Epithelial cell of proximal tubule (primary cell): ENCODE measurements around the gene THSD1. TPM values are rescaled to one million over a fixed set of nuclear protein-coding genes. Genes with fewer than 3 reads are reported as not detected.
"Not testable (repeated sequence)": the region's sequence is repeated elsewhere in the genome, so short reads cannot be mapped to it uniquely, and the experiment has no call there.

Experiments
- DNase-seq: peaks from one replicate; pipeline ENCODE4 v3.0.0-alpha.2; 2011; ENCODE audit warnings: low read depth
- H3K4me3 ChIP-seq: 2 replicates; pipeline ENCODE4 v1.5.1; 2011; ENCODE audit warnings: low read depth, mild to moderate bottlenecking, low read length
- CTCF ChIP-seq: conservative IDR thresholded peaks from 2 replicates; pipeline ENCODE4 v1.5.1; 2012; ENCODE audit warnings: low read depth, mild to moderate bottlenecking, low read length
- total RNA-seq: library from RNA; depleted of rRNA; stranded (reverse); fragments of >200 nt; gene quantifications from 2 replicates; pipeline ENCODE4 v1.2.3, GENCODE V29; 2015

THSD1 gene
- total RNA-seq, 1 donor from 2014 or later = 10.2 TPM

- no peak overlapping the region for H3K4me3 ChIP-seq
- no peak for DNase-seq
- TF ChIP-seq CTCF = no peak
These were observed 61.9 kb downstream of the THSD1 start for GRCh38 chr13:52344108-52344507.

GRCh38 chr13:52342203-52342602 is 63.8 kb downstream of the THSD1 start:
- DNase-seq, H3K4me3 ChIP-seq: not testable (repeated sequence)

- not testable (repeated sequence) for DNase-seq, H3K4me3 ChIP-seq
These were observed 68.0 kb downstream of the THSD1 start for GRCh38 chr13:52337828-52338455.

GRCh38 chr13:52334107-52334506 is 71.9 kb downstream of the THSD1 start:
- not testable (repeated sequence) for DNase-seq, H3K4me3 ChIP-seq

GRCh38 chr13:52331844-52332243 is 74.1 kb downstream of the THSD1 start:
- H3K4me3 ChIP-seq, DNase-seq: not testable (repeated sequence)

Other genes starting within 250 kb of the THSD1 start
- 9.0 and 22.4 TPM in 2 replicates for gene NEK3, start 246.6 kb downstream of the THSD1 start, total RNA-seq
- gene VPS36, start 44.5 kb upstream of the THSD1 start, total RNA-seq = 15.8 and 26.8 TPM in 2 replicates
- 53.6 and 68.9 TPM in 2 replicates for gene CKAP2, start 49.3 kb upstream of the THSD1 start, total RNA-seq
- gene HNRNPA1L2, start 236.3 kb upstream of the THSD1 start, total RNA-seq = 6.1 and 7.5 TPM in 2 replicates
- gene SUGT1, start 246.7 kb upstream of the THSD1 start, total RNA-seq = 53.0 and 61.4 TPM in 2 replicates